ENCODE data around the gene GABRG3.
"Not testable (repeated sequence)": the region's sequence is repeated elsewhere in the genome, so short reads cannot be mapped to it uniquely, and the experiment has no call there.

The GABRG3 gene

DNA sequence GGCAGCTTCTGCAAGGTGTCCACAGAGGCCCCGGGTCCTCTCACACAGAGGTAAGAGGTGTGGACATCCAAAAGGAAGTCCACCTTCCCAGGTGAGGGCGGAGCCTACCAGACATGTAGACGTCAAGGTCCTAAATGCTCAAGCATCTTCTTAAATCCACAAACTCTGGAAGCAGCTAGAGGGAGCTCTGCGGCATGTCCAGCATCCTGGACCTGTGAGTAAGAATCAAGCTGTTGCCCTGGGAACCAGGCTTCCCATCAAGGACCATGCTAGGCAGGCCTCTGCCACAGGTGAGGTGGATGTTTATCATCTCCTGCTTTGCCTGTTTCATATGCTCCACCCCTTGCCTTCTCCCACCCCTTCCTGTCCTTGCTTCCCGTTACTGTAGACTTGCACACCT lies 368.2 kb downstream of the GABRG3 start:
- DNase-seq (ENCODE audit: low spot score): no peak

DNA sequence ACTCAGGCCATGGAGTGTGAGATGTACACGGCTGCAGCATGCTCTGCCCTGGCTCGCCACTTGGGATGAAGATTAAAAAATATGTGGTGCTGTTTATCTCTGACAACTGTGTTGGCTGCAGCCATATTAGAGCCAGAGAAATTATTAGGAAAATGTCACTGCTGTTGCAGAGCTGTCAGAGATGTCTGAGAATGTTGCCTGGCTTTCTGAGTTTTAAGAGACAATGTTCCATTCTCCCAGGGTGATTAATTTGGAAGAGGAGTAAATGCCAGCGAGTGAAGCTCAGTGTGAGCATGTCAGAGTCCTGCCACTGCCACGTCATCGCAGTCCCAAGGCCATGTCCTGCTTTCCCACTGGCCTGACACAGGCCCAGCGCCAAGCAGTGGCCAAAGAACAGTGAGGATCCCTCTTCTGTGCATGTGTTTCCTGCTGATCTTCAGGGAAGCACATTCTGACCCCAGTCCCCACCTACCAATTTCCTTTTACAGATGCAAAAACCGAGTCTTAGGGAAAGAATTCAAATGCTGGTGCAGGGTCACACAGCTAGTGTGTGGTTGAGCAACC lies 370.9 kb downstream of the GABRG3 start:
- no peak for DNase-seq (ENCODE audit: low spot score)

GRCh38 chr15:27342991-27343390 lies 372.0 kb downstream of the GABRG3 start:
- DNase-seq (ENCODE audit: low spot score): no peak

DNA sequence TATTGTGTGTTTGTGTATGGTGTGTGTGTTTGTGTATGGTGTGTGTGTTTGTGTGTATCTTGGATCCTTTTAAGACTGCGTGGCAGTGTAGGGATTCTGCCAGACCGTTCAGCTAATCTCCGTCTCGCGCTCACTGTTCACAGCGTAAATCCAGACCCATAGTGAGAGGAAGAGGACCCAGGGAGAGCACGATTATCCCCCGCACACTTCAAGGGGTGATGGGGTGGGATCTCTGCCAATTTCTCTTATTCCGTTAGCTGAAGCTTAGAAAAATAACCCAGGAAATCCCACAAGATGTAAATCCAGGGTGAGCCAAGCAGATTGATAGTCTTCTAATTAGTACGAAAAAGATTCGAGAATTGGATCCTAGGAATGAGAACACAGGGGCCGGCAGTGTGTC lies 381.2 kb downstream of the GABRG3 start:
- DNase-seq (ENCODE audit: low spot score): no peak

DNA sequence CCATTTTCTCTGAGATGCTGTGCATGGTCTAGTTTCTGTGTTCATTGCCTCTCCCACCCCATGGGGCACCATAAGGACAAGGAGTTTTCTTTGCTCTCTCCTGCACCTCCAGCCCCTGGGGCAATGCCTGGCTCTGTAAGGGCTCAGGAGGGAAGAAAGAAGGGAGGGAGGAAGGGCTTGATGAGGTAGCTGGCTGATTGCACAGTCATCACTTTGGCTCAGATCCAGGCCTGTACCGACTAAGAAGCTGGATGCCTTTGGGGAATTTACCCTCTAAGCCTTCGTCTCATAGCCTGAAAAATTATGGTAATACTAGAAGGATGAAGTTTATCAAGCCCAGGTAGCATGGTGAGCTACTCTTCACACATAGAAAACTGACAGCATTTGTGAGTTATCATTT lies 382.9 kb downstream of the GABRG3 start:
- no peak for DNase-seq (ENCODE audit: low spot score)

DNA sequence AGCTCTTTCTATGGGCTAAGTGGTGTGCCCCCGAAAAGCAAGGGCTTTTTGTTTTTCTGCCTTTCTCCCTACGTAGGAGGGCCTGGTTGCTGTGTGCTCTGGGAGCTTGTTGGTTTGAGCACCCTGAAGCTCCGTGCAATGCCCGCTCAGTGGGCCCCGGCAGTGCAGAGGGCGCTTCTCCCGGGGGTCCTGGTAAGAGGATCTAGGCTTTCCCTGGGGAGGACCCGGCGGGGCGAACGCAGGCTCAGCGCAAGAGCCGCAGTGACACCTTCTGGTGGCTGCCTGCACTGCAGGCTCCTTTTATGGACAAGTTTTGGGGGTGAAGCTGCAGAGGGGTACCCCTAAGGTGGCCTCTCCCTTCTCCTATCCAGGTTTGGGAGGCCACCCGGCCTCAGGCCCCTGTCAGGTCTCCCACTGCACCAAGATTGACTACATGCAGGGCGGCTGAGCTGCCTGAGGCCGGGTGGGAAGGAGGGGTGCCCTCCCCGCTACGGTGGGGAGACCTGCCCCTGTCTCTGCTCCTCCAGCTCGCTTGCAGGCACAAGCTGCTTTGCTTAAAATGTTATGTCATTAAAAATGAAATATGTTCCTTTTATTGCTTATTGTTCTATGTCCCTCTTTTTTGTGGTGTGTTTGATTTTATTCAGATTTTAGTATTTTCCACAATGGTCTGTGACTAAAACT lies 387.9 kb downstream of the GABRG3 start:
- no peak for DNase-seq (ENCODE audit: low spot score)

DNA sequence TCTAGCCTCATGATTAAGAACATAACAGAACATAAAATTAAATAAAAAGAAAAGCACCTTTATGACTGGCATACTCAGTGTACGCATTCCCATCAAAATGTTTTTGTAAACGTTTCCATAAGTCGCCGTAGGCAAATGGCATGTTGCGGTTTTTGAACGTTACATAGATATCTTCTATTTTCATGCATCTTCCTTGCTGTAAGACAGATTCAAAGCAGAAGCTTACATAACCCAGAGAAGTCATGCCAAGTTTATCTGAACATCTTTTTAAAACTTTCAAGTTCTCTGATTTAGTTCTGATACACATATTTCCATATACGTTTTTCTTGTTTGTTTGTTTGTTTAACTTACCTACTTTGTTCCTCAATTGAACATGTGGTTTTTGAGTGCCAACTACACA lies 388.6 kb downstream of the GABRG3 start:
- DNase-seq (ENCODE audit: low spot score): no peak

- DNase-seq (ENCODE audit: low spot score): no peak
These were observed 389.3 kb downstream of the GABRG3 start for GRCh38 chr15:27360316-27360715.

DNA sequence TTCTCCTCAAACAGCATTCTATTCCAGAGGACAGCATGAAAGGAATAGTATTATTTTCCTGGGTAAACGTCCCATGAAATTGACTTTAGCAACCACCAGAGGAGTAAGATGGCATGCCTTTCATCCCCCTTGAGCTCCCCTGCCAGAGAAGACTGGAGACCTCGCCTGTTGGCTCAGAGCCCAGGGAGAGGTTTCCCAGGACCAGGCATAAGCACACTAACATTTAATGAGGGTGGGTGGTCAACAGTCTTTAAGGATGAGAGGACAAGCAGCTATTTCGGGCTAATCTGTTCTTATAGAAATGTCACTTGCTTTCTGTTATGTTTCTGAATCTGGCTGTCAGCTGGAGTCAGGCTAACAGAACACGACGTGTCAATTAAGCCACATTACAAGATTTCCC lies 390.5 kb downstream of the GABRG3 start:
- no peak for DNase-seq (ENCODE audit: low spot score)

DNA sequence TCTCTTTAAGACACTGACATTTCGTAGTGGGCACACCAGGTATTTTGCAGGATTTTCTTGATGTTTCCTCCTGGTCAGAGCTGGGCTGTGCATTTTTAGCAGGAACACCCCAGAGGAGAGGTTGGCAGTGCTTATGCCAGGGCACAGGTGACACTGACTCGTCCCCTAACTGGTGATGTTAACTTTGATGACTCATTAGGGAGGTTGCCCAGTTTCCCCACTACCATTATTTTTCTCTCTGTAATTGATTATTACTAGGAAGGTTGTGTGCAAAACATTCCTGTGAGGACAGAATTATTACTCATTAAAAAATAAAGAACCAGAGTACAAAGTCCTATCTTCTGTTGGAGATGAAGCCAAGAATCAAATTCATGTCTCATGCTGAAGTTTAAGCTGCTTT lies 394.5 kb downstream of the GABRG3 start:
- no peak for DNase-seq (ENCODE audit: low spot score)

DNA sequence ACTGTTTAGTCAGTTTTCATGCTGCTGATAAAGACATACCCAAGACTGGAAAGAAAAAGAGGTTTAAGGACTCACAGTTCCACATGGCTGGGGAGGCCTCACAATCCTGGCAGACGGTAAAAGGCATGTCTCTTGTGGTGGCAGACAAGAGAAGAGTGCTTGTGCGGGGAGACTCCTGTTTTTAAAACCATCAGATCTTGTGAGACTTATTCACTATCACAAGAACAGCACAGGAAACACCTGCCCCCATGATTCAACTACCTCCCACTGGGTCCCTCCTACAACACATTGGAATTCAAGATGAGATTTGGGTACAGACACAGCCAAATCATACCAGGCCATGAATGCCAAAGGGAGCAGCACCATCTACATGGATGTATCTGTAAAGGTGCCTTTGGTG lies 406.4 kb downstream of the GABRG3 start:
- DNase-seq (ENCODE audit: low spot score): not testable (repeated sequence)

GRCh38 chr15:27382361-27383025 lies 411.5 kb downstream of the GABRG3 start:
- no peak for DNase-seq (ENCODE audit: low spot score)

DNA sequence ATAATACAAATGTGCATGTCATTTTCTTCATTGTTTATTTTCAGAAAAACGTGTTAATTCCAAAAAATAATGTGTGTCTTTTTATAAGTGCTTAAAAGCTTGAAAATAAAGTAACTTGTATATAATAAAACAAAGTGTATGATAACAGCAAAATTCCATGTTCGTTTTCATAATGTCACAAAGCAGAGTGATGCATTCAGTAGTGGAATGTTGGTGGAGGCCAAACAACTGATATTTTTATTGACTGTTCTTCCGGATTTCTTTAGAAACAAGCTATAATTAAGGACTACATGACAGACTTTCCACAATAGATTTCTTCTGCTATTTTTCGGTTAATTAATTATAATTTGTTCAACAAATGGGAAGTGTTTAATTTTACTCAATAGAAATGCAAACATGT lies 412.7 kb downstream of the GABRG3 start:
- no peak for DNase-seq (ENCODE audit: low spot score)

- DNase-seq (ENCODE audit: low spot score): no peak
These were observed 421.2 kb downstream of the GABRG3 start for GRCh38 chr15:27392163-27392562.

DNA sequence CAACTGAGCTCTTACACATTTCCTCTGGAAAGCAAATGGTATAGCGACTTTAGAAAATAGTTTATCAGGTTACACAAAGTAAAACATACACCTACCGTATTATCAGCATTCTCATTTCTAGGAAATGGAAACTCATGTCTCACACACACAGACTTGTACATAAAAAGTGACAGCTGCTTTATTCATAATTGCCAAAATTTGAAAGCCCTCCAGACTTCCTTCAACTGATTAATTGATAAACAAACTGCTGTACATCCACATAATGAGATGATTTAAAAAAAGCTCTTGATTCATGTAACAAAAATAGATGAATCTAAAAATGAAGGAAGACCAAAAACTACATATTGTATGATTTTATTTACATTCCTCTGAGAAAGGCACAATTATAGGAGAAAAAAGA lies 425.5 kb downstream of the GABRG3 start:
- DNase-seq (ENCODE audit: low spot score): no peak

DNA sequence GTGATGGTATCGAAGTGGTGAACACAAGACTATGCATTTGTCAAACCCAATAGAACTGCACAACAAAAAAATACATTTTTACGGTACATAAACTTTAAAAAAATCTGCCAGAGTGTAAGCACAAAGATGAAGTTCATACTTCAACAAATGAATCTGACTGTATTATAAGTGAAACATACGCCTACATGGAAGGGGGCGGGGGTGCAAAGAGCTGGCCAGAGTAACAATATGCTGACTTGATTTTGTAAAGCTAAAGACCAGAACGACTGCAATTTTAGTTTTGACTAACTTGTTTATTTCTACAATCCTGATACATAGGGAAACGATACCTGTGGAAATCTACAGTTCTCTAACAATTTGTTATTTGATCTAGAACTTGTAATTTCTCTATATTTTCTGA lies 426.0 kb downstream of the GABRG3 start:
- DNase-seq (ENCODE audit: low spot score): no peak

DNA sequence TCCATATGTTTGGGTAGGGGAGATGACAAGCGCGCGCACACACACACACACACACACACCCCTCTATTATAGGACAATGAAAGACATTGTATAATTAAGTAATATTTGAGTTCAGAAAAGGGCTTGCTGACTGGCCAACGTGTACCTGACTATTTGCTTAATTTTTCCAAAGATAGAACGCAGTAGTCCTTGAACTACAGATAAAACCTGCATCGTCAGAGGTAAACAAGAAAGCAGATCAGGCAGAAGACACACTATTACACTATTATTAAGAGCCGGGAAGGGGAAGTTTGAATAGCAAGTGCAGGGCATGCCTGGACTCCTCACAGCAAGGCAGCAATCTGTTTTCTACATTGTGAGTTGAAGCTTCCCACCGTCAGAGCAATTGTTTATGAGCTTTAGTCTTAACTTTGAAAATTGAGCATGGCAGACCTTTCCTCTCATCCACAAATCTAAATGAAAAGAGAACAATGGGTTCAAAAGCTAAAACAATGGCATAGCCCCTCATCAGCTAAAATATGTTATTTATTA lies 427.7 kb downstream of the GABRG3 start:
- no peak for DNase-seq (ENCODE audit: low spot score)

GRCh38 chr15:27399241-27399640 lies 428.3 kb downstream of the GABRG3 start:
- DNase-seq (ENCODE audit: low spot score): no peak

DNA sequence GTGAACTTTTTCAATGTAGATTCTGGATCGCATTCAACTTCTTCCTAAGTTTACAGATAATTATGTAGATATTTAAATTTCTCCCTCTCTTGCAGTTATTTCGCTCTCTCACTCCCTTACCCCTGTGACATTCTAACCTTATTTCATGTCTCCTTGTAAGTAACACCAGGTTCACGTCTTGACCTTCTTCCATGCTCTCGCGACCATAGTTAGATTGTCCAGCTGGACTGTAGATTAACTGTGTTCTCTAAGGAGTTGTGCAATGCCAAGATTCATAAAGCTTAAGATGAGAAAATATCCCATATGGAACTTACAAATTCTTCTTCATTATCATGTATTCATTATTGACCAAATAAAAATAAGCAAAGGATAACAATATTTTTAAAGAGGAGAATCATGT lies 430.5 kb downstream of the GABRG3 start:
- no peak for DNase-seq (ENCODE audit: low spot score)

- DNase-seq (ENCODE audit: low spot score): no peak
These were observed 437.4 kb downstream of the GABRG3 start for GRCh38 chr15:27408428-27408827.

- DNase-seq (ENCODE audit: low spot score): no peak
These were observed 440.1 kb downstream of the GABRG3 start for GRCh38 chr15:27410996-27411605.

- DNase-seq (ENCODE audit: low spot score): no peak
These were observed 441.4 kb downstream of the GABRG3 start for GRCh38 chr15:27412415-27412814.
